Neutrophil (primary cell): ENCODE measurements around the gene CELA2A.

Experiments used
- H3K27ac ChIP-seq: fragments of 200-600 bp; sonication (generic); 2 replicates; pipeline ENCODE4 v1.5.1; 2016; ENCODE audit warnings: mild to moderate bottlenecking, moderate library complexity
- H3K27me3 ChIP-seq: fragments of 200-600 bp; sonication (generic); 2 replicates; pipeline ENCODE4 v1.6.0; 2016; ENCODE audit warnings: mild to moderate bottlenecking
- H3K36me3 ChIP-seq: fragments of 200-600 bp; sonication (generic); 2 replicates; pipeline ENCODE4 v1.5.1; 2017
- H3K4me1 ChIP-seq, 2 experiments: fragments of 200-600 bp in 1 of 2; sonication (generic) in 1 of 2; 1 replicate in 1 of 2; 2 replicates in 1 of 2; pipeline versions ENCODE4 v1.5.1 to v1.6.1; 2013 to 2016; ENCODE audit warnings: low read depth in 1 of 2, low read length in 1 of 2, mild to moderate bottlenecking in 1 of 2, moderate library complexity in 1 of 2; ENCODE audit not compliant: control insufficient read depth in 1 of 2, insufficient read depth in 1 of 2
- H3K4me3 ChIP-seq, 2 experiments: fragments of 200-600 bp in 1 of 2; sonication (generic) in 1 of 2; 1 replicate in 1 of 2; 2 replicates in 1 of 2; pipeline ENCODE4 v1.5.1; 2013 to 2016; ENCODE audit warnings: low read depth in 1 of 2, low read length in 1 of 2, mild to moderate bottlenecking in 1 of 2, moderate library complexity in 1 of 2
- H3K9me3 ChIP-seq: fragments of 200-600 bp; sonication (generic); 2 replicates; pipeline ENCODE4 v1.5.1; 2016
- TF ChIP-seq, protein P1 (sequence below): fragments of 200-600 bp; sonication (generic); IDR thresholded peaks from 2 replicates; pipeline ENCODE4 v1.5.1; 2016; ENCODE audit warnings: antibody characterized with exemption

The CELA2A gene

GRCh38 chr1:15442759-15443158, 13.8 kb upstream of the CELA2A start:
- Histone ChIP-seq H3K27ac (no peak overlapping the region), H3K4me3 (no peak overlapping the region), H3K9me3 (no peaks in the 10 kb centered on the region), H3K27me3 (peaks cover 35% of the 10 kb centered on the region), H3K4me1 (peaks cover 0 to 7% of the 10 kb centered on the region in 2 experiments), H3K36me3 (no peaks in the 10 kb centered on the region)
- TF ChIP-seq, protein P1, sequence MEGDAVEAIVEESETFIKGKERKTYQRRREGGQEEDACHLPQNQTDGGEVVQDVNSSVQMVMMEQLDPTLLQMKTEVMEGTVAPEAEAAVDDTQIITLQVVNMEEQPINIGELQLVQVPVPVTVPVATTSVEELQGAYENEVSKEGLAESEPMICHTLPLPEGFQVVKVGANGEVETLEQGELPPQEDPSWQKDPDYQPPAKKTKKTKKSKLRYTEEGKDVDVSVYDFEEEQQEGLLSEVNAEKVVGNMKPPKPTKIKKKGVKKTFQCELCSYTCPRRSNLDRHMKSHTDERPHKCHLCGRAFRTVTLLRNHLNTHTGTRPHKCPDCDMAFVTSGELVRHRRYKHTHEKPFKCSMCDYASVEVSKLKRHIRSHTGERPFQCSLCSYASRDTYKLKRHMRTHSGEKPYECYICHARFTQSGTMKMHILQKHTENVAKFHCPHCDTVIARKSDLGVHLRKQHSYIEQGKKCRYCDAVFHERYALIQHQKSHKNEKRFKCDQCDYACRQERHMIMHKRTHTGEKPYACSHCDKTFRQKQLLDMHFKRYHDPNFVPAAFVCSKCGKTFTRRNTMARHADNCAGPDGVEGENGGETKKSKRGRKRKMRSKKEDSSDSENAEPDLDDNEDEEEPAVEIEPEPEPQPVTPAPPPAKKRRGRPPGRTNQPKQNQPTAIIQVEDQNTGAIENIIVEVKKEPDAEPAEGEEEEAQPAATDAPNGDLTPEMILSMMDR, result no peak

- H3K27me3 ChIP-seq, result peaks cover 35% of the 10 kb centered on the region
Measured at GRCh38 chr1:15443281-15443680, 13.3 kb upstream of the CELA2A start.

GRCh38 chr1:15444468-15445389, 11.8 kb upstream of the CELA2A start:
- Histone ChIP-seq H3K9me3 (no peaks in the 10 kb centered on the region), H3K4me1 (no peaks in the 10 kb centered on the region), H3K27me3 (peaks cover 35% of the 10 kb centered on the region), H3K36me3 (no peaks in the 10 kb centered on the region), H3K4me3 (no peak overlapping the region), H3K27ac (no peak overlapping the region)
- TF ChIP-seq, protein P1, result no peak

More at GRCh38 chr1:15443281-15443680, 13.3 kb upstream of the CELA2A start:
- no peak overlapping the region for H3K4me3 ChIP-seq
- no peak overlapping the region for H3K27ac ChIP-seq
- H3K4me1 ChIP-seq, result peaks cover 0 to 5% of the 10 kb centered on the region in 2 experiments
- no peaks in the 10 kb centered on the region for H3K36me3 ChIP-seq
- H3K9me3 ChIP-seq, result no peaks in the 10 kb centered on the region
- TF ChIP-seq, protein P1, result no peak

DNA sequence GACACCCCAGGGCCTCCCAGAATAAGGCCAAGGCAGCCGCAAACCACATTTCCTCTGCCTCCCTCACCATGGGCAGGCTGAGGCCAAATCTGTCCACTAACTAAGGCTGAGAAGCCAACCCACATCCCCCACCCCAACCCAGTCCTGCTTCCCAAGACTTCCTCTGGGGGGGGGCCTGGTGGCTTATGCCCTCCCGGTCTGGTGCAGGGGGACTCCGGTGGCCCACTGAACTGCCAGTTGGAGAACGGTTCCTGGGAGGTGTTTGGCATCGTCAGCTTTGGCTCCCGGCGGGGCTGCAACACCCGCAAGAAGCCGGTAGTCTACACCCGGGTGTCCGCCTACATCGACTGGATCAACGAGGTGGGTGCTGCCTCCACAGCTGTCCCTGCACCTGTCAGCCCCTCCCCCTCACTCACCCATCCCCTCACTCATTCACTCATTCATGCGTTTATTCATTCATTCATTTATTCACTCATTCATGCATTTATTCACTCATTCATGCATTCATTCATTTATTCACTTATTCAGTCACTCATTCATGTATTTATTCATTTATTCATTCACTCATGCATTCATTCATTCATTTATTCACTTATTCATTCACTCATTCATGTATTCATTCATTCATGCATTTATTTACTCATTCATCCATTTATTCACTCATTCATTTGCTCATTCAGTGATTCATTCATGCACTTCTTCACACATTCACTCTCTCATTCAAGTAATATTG, 11.0 kb upstream of the CELA2A start:
- H3K36me3 ChIP-seq, result no peaks in the 10 kb centered on the region
- TF ChIP-seq, protein P1, result no peak
- H3K4me3 ChIP-seq, result no peak overlapping the region
- H3K4me1 ChIP-seq, result no peaks in the 10 kb centered on the region
- H3K27me3 ChIP-seq, result peaks cover 35% of the 10 kb centered on the region
- H3K27ac ChIP-seq, result no peak overlapping the region
- no peaks in the 10 kb centered on the region for H3K9me3 ChIP-seq

DNA sequence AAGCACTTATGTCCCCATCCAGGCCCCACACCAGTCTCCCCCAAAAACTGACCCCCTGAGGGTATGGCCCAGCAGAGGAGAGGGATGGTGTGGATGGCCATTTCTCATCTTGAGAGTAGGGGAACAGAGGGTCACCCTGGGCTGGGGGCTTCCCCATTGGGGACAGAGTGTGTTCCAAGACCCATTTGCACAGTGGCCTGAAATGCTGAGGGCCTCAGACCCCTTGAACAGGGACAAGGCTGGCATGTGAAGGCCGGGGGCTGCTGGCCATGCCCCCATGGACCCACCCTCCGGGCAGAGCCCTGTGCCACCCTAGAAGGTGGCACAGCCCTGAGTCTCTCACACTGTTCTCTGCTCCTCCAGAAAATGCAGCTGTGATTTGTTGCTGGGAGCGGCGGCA, 10.3 kb upstream of the CELA2A start:
- Histone ChIP-seq H3K27me3 (peaks cover 35% of the 10 kb centered on the region), H3K4me1 (no peaks in the 10 kb centered on the region), H3K9me3 (no peaks in the 10 kb centered on the region), H3K36me3 (no peaks in the 10 kb centered on the region), H3K27ac (no peak overlapping the region), H3K4me3 (no peak overlapping the region)
- TF ChIP-seq, protein P1, result no peak
